Breast epithelium (tissue), 4 donors: ENCODE data around the gene SLC22A13. TPM values are rescaled to one million over a fixed set of nuclear protein-coding genes. Genes with fewer than 3 reads are reported as not detected.

Experiments
- DNase-seq, 2 donors: peaks; one replicate each; pipeline ENCODE4 v3.0.0-alpha.2; 2019; ENCODE audit warnings: low spot score in 2 of 2
- H3K27ac ChIP-seq, 2 donors: fragments of 200-600 bp; sonication (generic) in 1 of 2; one replicate each; pipeline ENCODE4 v1.5.1; 2016 to 2019; ENCODE audit warnings: mild to moderate bottlenecking in 1 of 2
- H3K27me3 ChIP-seq, 2 donors: fragments of 200-600 bp; sonication (generic) in 1 of 2; one replicate each; pipeline versions ENCODE4 v1.5.1 to v1.6.0; 2017 to 2019; ENCODE audit warnings: control low read depth in 1 of 2, mild to moderate bottlenecking in 1 of 2
- H3K36me3 ChIP-seq: fragments of 200-600 bp; one replicate; pipeline ENCODE4 v1.5.1; 2019
- H3K4me1 ChIP-seq, 2 donors: fragments of 200-600 bp; sonication (generic); one replicate each; pipeline ENCODE4 v1.5.1; 2016 to 2019; ENCODE audit warnings: control low read depth in 1 of 2
- H3K4me3 ChIP-seq, 3 donors: fragments of 200-600 bp; sonication (generic); 1 replicate in 2 of 3; 2 replicates in 1 of 3; pipeline ENCODE4 v1.5.1; 2016 to 2019; ENCODE audit warnings: mild to moderate bottlenecking in 3 of 3, moderate library complexity in 2 of 3
- H3K9me3 ChIP-seq, 2 donors: fragments of 200-600 bp; sonication (generic) in 1 of 2; one replicate each; pipeline ENCODE4 v1.5.1; 2016 to 2019; ENCODE audit warnings: control low read depth in 1 of 2
- CTCF ChIP-seq, 3 donors: fragments of 450-650 bp; IDR thresholded peaks; one replicate each; pipeline ENCODE4 v1.5.1; 2016 to 2017; ENCODE audit warnings: antibody characterized with exemption in 3 of 3, mild to moderate bottlenecking in 3 of 3, moderate library complexity in 3 of 3
- POLR2A ChIP-seq: fragments of 450-650 bp; IDR thresholded peaks from one replicate; pipeline ENCODE4 v1.6.1; 2016; ENCODE audit warnings: antibody characterized with exemption, mild to moderate bottlenecking, moderate library complexity
- POLR2AphosphoS5 ChIP-seq, 3 donors: sonication (generic); formaldehyde crosslinking; IDR thresholded peaks; one replicate each; pipeline ENCODE4 v1.6.1; 2017; ENCODE audit warnings: antibody characterized with exemption in 3 of 3
- intact Hi-C: fragments of 100-400 bp; cut with DNase I; formaldehyde crosslinking; loops from one replicate; pipeline ENCODE4 v1.15.1; 2023; ENCODE audit warnings: low total_unique reads
- total RNA-seq, 3 donors: library from RNA; depleted of rRNA; stranded (reverse); fragments of >200 nt; gene quantifications; one replicate each; pipeline ENCODE4 v1.1.0, GENCODE V29; 2016

SLC22A13 gene
- total RNA-seq, 3 donors from 2014 or later = 0.48 to 0.59 TPM; not detected in 1

- H3K4me1 ChIP-seq = no peaks in the 10 kb centered on the region
- H3K27ac ChIP-seq = no peak overlapping the region
- no peak for DNase-seq
- no peaks in the 10 kb centered on the region for H3K9me3 ChIP-seq
- no peaks in the 10 kb centered on the region for H3K27me3 ChIP-seq
- intact Hi-C loops = no loop called here
- no peaks in the 10 kb centered on the region for H3K36me3 ChIP-seq
- no peak overlapping the region for H3K4me3 ChIP-seq
- TF ChIP-seq POLR2A (no peak), POLR2AphosphoS5 (IDR thresholded peaks at IDR 0.05) (no peak), CTCF (IDR thresholded peaks at IDR 0.05) (no peak)
Observed at GRCh38 chr3:38297537-38297936, 31.9 kb downstream of the SLC22A13 start.

GRCh38 chr3:38297947-38298711, 32.5 kb downstream of the SLC22A13 start:
- H3K4me3 ChIP-seq = no peak overlapping the region
- TF ChIP-seq POLR2AphosphoS5 (IDR thresholded peaks at IDR 0.05) = no peak
- peak in 2 of 3 donors; percentile 4 to 14 for TF ChIP-seq CTCF (IDR thresholded peaks at IDR 0.05)
- intact Hi-C loops = no loop called here
- no peaks in the 10 kb centered on the region for H3K36me3 ChIP-seq
- no peak for DNase-seq
- no peaks in the 10 kb centered on the region for H3K4me1 ChIP-seq
- H3K27ac ChIP-seq = no peak overlapping the region
- no peaks in the 10 kb centered on the region for H3K9me3 ChIP-seq
- H3K27me3 ChIP-seq = no peaks in the 10 kb centered on the region

- Histone ChIP-seq H3K9me3 (no peaks in the 10 kb centered on the region), H3K4me1 (no peaks in the 10 kb centered on the region), H3K27ac (no peak overlapping the region), H3K4me3 (no peak overlapping the region), H3K36me3 (no peaks in the 10 kb centered on the region), H3K27me3 (no peaks in the 10 kb centered on the region)
- intact Hi-C loops = no loop called here
- DNase-seq = no peak
- TF ChIP-seq POLR2A (no peak), CTCF (IDR thresholded peaks at IDR 0.05) (no peak), POLR2AphosphoS5 (IDR thresholded peaks at IDR 0.05) (no peak)
Observed at GRCh38 chr3:38306941-38307340, 41.3 kb downstream of the SLC22A13 start.

- H3K4me3 ChIP-seq = no peak overlapping the region
- intact Hi-C loops = no loop called here
- H3K9me3 ChIP-seq = no peaks in the 10 kb centered on the region
- DNase-seq = no peak
- H3K36me3 ChIP-seq = no peaks in the 10 kb centered on the region
- H3K27me3 ChIP-seq = no peaks in the 10 kb centered on the region
- no peak for TF ChIP-seq CTCF (IDR thresholded peaks at IDR 0.05)
- H3K27ac ChIP-seq = no peak overlapping the region
- H3K4me1 ChIP-seq = no peaks in the 10 kb centered on the region
Observed at GRCh38 chr3:38307599-38307998, 42.0 kb downstream of the SLC22A13 start.

- no peak overlapping the region for H3K27ac ChIP-seq
- TF ChIP-seq CTCF (IDR thresholded peaks at IDR 0.05) (no peak), POLR2A (no peak), POLR2AphosphoS5 (IDR thresholded peaks at IDR 0.05) (no peak)
- no peak overlapping the region for H3K4me3 ChIP-seq
- H3K27me3 ChIP-seq = no peaks in the 10 kb centered on the region
- intact Hi-C loops = no loop called here
- H3K4me1 ChIP-seq = no peaks in the 10 kb centered on the region
- H3K36me3 ChIP-seq = no peaks in the 10 kb centered on the region
- no peak for DNase-seq
- H3K9me3 ChIP-seq = no peaks in the 10 kb centered on the region
Observed at GRCh38 chr3:38308456-38308855, 42.8 kb downstream of the SLC22A13 start.
